Chondrocyte (in vitro differentiated cells): Measurements from ENCODE around the gene DDOST. TPM values are rescaled to one million over a fixed set of nuclear protein-coding genes. Genes with fewer than 3 reads are reported as not detected.

Experiments
- DNase-seq: peaks from one replicate; pipeline ENCODE4 v3.0.0; 2021; ENCODE audit warnings: mixed read lengths, low spot score
- H3K27ac Mint-ChIP-seq: one replicate; pipeline ENCODE4 v1.8.0; 2021; ENCODE audit warnings: mild to moderate bottlenecking, moderate library complexity, mixed read lengths; ENCODE audit not compliant: unreplicated experiment
- H3K27me3 Mint-ChIP-seq: 2 replicates; pipeline ENCODE4 v1.8.0; 2021; ENCODE audit warnings: low read depth, mixed read lengths
- H3K36me3 Mint-ChIP-seq: 2 replicates; pipeline ENCODE4 v1.8.0; 2021; ENCODE audit warnings: low read depth, mixed read lengths
- H3K4me1 Mint-ChIP-seq: 2 replicates; pipeline ENCODE4 v1.8.0; 2021; ENCODE audit warnings: low read depth, mild to moderate bottlenecking, mixed read lengths
- H3K4me3 Mint-ChIP-seq: one replicate; pipeline ENCODE4 v1.8.0; 2021; ENCODE audit warnings: mild to moderate bottlenecking, moderate library complexity, mixed read lengths; ENCODE audit not compliant: unreplicated experiment
- H3K9me3 Mint-ChIP-seq: 2 replicates; pipeline ENCODE4 v1.8.0; 2021; ENCODE audit warnings: low read depth, mixed read lengths
- total RNA-seq: library from RNA; stranded (reverse); gene quantifications from 3 replicates; pipeline ENCODE4 v1.2.1, GENCODE V29; 2021
- TF ChIP-seq, protein P1 (sequence below): fragments of 200-600 bp; sonication (generic); IDR thresholded peaks from 2 replicates; pipeline ENCODE4 v1.5.0; 2021; ENCODE audit warnings: antibody characterized with exemption, mild to moderate bottlenecking, moderate library complexity

The DDOST gene
- total RNA-seq, 1 donor from 2014 or later, result 223 TPM

GRCh38 chr1:20689645-20690056 is 28.5 kb upstream of the DDOST start:
- Mint-ChIP-seq H3K36me3 (no peaks in the 10 kb centered on the region), H3K27ac (no peak overlapping the region), H3K9me3 (no peaks in the 10 kb centered on the region), H3K27me3 (no peaks in the 10 kb centered on the region), H3K4me1 (no peaks in the 10 kb centered on the region), H3K4me3 (no peak overlapping the region)
- TF ChIP-seq, protein P1, sequence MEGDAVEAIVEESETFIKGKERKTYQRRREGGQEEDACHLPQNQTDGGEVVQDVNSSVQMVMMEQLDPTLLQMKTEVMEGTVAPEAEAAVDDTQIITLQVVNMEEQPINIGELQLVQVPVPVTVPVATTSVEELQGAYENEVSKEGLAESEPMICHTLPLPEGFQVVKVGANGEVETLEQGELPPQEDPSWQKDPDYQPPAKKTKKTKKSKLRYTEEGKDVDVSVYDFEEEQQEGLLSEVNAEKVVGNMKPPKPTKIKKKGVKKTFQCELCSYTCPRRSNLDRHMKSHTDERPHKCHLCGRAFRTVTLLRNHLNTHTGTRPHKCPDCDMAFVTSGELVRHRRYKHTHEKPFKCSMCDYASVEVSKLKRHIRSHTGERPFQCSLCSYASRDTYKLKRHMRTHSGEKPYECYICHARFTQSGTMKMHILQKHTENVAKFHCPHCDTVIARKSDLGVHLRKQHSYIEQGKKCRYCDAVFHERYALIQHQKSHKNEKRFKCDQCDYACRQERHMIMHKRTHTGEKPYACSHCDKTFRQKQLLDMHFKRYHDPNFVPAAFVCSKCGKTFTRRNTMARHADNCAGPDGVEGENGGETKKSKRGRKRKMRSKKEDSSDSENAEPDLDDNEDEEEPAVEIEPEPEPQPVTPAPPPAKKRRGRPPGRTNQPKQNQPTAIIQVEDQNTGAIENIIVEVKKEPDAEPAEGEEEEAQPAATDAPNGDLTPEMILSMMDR, result no peak
- DNase-seq, result no peak

DNA sequence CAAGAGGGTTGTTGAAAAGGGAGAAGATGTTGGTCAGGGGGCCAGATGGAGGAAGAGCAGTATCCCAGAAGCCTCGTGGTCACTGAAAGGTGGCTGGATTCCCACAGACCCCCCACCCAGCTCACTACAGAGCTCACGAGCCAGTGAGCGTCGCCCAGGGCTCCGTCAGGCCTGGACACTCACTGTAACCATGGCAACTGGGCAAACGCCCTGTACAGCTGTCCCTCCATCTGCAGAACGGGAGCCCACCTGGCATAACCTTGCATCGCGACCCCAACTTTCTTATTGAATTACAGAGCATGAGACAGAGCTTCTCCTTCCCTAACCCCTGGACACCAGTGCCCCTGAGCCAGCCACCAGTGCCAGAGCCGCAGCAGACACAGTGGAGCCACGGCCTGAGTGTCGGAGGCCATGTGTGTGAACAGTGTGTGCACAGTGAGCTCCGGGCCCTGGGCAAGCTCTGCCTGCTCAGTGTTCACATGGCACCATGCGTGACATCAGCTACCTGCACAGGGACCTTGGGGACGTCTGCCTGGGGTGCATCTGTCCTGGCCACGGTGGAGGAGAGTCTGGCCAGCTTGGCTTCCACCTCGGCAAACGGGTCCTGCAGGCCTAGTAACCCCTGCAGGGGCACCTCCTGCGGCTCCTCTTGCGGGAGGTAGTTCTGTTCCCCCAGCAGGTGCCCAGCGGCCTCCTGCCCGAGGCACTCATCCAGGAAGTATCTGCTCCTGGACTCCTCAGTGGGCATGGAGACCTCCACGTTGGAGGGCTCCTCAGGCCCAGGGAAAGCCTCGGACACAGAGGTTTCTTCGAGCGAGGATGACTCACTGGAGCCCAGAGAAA is 25.9 kb upstream of the DDOST start:
- Mint-ChIP-seq H3K36me3 (no peaks in the 10 kb centered on the region), H3K4me3 (no peak overlapping the region)
- TF ChIP-seq, protein P1, result no peak

DNA sequence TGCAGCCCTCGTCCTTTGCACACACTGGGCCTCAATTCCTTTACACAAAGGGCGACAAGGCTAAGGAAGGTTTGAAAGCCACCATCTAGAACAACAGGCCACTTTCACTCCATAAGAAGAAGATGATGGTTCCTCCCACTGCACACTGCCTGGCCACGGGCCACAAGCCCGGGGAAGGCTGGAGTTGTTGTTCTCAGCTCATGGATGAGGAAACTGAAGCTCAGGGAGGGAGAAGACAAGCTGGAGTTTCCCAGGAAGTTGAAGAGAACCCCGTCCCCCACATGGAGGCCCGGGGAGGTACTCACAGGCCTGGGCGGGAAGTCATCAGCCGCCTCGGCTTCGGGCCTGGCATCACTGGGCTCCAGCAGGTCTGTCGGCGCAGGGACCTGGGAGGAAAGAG is 24.6 kb upstream of the DDOST start:
- H3K9me3 Mint-ChIP-seq, result no peaks in the 10 kb centered on the region

More for the DNA sequence above, 25.9 kb upstream of the DDOST start:
- Mint-ChIP-seq H3K27ac (no peak overlapping the region), H3K27me3 (no peaks in the 10 kb centered on the region), H3K4me1 (no peaks in the 10 kb centered on the region), H3K9me3 (no peaks in the 10 kb centered on the region)
- DNase-seq, result no peak

GRCh38 chr1:20685099-20685662 is 24.0 kb upstream of the DDOST start:
- DNase-seq, result no peak
- Mint-ChIP-seq H3K4me1 (no peaks in the 10 kb centered on the region), H3K36me3 (no peaks in the 10 kb centered on the region), H3K27me3 (no peaks in the 10 kb centered on the region), H3K4me3 (no peak overlapping the region), H3K27ac (no peak overlapping the region), H3K9me3 (no peaks in the 10 kb centered on the region)
- TF ChIP-seq, protein P1, result no peak

More for the DNA sequence above, 24.6 kb upstream of the DDOST start:
- TF ChIP-seq, protein P1, result no peak
- DNase-seq, result no peak
- Mint-ChIP-seq H3K27ac (no peak overlapping the region), H3K4me3 (no peak overlapping the region), H3K27me3 (no peaks in the 10 kb centered on the region), H3K36me3 (no peaks in the 10 kb centered on the region), H3K4me1 (no peaks in the 10 kb centered on the region)

DNA sequence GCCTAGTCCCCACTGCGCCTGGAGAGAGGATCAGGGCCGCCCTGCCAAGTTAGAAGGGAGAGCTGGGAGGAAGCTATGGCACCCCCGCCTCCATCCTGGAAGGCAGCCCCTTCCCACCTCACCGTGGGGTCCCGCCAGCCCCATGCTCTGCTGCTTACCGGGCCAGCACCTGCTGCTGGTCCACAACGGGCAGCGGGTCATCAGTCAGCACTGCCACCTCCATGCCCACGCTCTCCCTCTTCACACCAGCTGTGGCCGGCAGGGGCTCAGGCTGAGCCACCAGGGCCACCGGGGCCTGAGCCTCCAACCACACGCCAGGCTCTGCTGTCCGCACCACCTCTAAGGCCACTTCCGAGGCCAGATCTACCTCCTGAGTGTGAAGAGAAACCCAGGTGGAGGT is 23.5 kb upstream of the DDOST start:
- H3K36me3 Mint-ChIP-seq, result no peaks in the 10 kb centered on the region
- no peaks in the 10 kb centered on the region for H3K4me1 Mint-ChIP-seq
- H3K9me3 Mint-ChIP-seq, result no peaks in the 10 kb centered on the region
- TF ChIP-seq, protein P1, result no peak
- no peak overlapping the region for H3K4me3 Mint-ChIP-seq
- no peaks in the 10 kb centered on the region for H3K27me3 Mint-ChIP-seq
- H3K27ac Mint-ChIP-seq, result no peak overlapping the region
- no peak for DNase-seq
